GM21786 (cell line): ENCODE data around the gene PPP1R16B.

Experiments
- ATAC-seq: cut with Tn5 transposase; IDR thresholded peaks from one replicate; pipeline ENCODE4 v1.9.1; 2021; ENCODE audit not compliant: unreplicated experiment

PPP1R16B gene

DNA sequence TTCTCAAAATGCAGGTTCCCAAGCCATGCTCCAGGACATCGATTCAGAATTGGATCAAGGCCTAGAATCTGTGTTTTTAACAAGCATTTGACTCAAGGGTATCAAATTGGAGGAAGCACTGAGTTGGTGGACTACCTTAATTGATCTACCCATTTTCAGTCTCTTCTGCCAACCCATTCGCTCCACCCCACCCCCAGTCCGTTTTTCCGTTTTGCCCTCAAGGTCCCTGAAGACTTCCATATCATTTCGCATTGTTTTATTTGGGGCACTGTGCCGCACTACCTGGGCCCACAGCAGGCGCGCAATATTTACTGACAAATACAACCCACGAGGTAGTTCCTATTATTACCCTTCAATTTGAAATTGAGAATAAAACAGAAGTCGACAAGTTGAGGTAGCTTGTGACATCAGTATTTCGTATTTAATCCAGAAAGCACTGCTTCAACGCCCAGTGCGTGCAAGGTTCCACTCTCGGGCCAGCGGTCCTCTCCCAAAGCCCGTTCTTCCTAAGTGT is 156.1 kb downstream of the PPP1R16B start:
- no peak for ATAC-seq

DNA sequence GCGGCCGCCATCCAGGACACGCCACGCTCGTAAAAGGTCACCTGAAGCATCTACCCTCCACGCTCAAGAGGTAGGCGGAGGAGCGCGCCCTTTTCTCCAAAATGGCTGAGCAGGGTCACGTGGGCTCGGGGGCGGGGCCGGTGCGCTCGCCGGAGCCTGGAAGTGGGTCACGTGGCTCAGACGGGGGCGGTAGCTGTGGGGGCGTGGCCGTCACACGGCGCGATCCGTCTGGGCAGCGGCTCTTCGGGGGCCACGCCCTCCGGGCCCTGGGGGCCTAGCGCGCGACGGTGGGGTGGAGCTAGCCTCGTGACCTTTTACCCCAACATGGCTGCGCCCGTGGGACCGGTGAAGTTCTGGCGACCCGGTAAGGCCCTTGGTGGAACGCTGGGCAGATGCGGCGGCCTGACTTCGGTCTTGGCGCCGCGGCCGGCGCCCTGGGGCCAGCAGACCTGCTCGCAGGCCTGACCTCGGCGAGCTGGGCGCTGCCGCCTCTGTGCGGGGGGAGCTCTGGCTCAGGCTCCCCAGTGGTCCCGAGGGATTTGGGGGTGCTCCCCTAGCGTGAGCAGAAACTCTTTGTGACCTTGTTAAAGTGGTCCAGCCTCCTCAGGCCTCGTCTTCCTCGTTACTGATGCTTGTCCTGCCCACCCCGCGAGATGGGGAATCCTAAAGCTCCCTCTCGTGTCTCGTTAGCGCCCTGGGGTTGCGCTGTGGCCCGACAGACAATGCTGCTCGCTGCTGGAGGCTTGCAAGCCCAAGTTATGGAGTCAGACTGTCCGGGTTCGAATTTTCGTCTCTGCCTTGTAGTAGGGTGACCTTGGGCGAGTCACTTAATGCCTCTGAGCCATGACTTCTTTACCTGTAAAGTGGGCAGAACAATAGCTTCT is 156.8 kb downstream of the PPP1R16B start, which contains the start of gene DHX35:
TSS of gene DHX35 (plus strand) at position 301 of the 884 bp plus-strand sequence. CDS start at position 325, 24 bp downstream.
- peak; percentile 96 for ATAC-seq

DNA sequence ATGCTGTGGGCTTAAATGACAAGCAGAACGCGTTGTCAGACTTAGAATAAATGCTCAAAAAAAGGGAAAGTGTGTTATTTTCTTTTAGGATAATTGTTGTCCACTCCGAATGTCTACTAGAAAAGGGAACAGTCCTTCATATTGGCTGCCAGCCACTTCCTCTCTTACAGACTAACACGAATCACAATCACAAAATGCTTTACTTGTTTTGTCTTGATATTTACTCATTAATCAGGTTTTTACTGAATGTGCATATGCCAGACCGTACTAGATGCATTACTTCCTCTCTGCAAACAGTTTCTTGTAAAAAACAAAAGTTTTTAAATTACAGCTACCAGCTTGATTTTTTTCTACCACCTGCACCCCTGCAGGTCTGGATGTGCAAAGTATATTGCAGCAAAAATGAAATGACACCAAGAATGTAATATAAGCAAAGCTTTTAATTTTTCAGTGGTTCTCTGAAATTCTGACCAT is 157.5 kb downstream of the PPP1R16B start:
- no peak for ATAC-seq

DNA sequence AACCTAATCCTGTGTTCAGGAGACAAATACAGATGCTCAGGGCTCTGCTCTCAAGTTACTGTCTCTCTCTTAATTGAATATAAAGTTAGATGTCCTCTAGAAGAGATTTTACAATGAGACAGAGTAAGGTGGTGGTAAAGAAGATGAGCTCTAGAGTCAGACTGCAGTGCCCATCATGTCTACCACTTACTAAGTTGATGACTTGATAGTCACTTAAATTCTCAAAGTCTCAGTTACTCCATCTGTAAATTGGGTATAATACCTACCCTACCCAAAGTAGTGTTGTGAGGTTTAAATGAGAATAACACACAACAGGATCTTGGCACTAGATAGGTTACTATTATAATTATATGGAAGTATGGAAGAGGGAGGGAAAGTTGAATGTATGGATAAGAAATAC is 158.2 kb downstream of the PPP1R16B start:
- no peak for ATAC-seq

DNA sequence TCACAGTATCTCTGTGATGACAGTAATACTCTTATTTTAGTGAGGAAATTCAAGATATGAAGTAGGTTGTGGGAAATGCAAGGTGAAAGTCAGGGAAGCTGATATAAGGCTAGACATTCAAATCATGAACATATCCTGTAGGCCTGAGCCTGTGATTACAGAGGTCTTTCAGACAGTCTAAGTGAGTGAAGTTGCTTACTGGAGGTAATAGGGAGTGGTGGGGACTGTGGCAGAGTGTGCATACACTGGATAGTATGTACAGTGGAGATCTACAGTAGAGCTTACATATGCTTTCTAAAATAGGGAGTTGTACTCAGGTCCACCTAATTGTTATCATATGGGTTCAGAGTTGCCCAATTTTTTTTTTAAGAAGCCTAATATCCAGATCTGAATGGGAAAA is 159.8 kb downstream of the PPP1R16B start:
- no peak for ATAC-seq

DNA sequence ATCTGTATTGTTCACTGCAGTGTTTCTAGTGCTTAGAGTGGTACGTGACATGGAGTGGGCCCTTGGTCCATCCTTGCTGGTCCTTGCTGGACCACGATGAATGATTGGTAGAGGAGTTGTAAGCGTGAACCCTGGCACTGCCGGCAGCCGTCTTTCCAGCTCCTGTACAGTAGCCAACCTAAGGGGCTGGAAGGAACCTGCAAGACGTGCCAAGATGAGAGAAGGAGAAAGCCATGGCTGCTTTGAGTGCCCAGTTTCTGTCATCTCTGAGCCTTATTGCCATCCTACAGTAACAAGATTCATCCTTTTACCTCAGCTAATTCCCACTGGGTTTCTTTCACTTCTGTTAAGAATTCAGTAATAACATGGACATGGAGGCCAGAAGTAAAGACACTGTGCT is 162.6 kb downstream of the PPP1R16B start:
- no peak for ATAC-seq

DNA sequence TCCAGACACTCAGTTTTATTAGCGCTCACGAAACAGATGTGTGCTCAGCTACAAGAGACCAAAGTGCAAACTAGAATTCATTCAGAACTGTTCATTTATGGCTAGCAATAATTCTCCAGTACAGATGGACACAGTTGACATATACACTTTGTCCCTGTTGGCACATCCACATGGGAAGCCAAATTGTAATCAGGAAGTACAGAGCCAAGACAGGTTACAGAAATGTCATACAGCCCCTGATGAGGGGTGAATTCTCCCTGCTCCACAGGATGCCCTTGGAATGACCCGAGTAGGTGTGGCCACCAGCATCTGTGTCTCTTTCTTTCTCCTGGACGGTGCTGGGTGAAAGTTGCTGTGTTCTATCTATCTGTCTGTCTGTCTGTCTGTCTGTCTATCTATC is 164.2 kb downstream of the PPP1R16B start:
- no peak for ATAC-seq

DNA sequence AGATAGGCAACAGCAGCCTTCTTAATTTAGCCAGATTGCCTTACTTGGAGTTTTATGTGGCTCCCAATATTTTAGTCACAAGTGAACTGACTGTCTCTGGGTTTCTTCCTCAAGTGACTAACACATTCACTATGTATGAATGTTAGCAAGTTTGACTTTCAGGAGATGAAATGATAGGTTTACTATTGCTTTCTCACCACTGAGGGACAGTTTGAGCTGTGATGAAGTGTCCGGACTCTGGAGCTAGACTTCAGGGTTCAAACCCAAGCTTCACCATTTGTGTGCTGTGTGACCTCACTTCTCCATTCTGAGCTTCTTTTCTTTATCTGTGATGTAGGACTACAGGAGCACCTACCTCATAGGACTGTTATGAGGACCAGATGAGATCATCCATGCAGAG is 164.8 kb downstream of the PPP1R16B start:
- no peak for ATAC-seq
